Measurements from ENCODE around the gene NFYC. TPM values are rescaled to one million over a fixed set of nuclear protein-coding genes. Genes with fewer than 3 reads are reported as not detected.

NFYC gene
- total RNA-seq, 1 experiment from 2014 or later = 63.3 TPM

DNA sequence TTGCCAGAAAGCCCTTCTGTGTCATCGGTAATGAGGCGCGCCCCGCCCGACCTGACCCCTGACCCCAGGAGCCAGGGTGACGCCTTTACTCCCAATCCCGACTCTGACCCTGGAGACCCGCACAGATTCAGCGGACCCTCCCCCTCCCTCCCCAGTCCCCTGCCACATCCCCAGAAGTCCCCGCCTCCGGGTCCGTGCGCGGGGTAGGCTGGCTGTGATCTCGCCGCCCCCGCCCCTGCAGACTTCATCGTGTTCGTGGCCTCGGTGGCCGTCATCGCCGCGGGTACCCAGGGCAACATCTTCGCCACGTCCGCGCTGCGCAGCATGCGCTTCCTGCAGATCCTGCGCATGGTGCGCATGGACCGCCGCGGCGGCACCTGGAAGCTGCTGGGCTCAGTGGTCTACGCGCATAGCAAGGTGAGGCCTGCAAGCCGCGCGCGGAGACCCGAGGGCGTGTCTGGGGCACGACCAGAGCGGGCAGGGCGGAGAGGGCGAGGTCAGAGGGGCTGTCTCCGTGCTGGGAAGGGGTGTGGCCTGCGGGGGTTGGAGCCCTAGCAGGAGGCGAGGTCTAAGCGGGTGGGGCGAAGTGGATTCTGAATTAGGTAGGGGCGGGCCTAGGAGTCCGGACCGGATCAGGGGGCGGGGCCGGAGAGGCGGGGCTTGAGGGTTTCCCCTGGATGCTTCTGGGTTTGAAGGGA, 126.9 kb downstream of the NFYC start:
- no peak overlapping the region for H3K27ac ChIP-seq (ENCODE audit: low read depth, low read length)
- ChIA-PET POLR2A (no interaction called here), CTCF (no interaction called here), RAD21 (ENCODE audit: low non-redundant PET in 1 of 2, low total read pairs in 2 of 2, uncharacterized antibody in 2 of 2, unreplicated experiment in 2 of 2) (no interaction called here)
- H3K4me3 ChIP-seq (replicated peaks in 1 of 2; ENCODE audit: low read depth in 1 of 2, low read length in 2 of 2) = no peak overlapping the region
- ATAC-seq = peak; percentile 81
- no TSS peak for BruUV-seq (replicated peaks)
- H4K20me1 ChIP-seq (ENCODE audit: insufficient read depth) = no peaks in the 10 kb centered on the region
- intact Hi-C loops (cut with micrococcal nuclease) = no loop called here
- no peaks in the 10 kb centered on the region for H3K9me2 ChIP-seq (ENCODE audit: insufficient read depth)
- H3K79me2 ChIP-seq (ENCODE audit: insufficient read depth, low read length) = no peaks in the 10 kb centered on the region
- no peak overlapping the region for H2AFZ ChIP-seq (ENCODE audit: low read depth, low read length, poor library complexity, severe bottlenecking)
- no peaks in the 10 kb centered on the region for H3K27me3 ChIP-seq (ENCODE audit: insufficient read depth, low read length)
- 0 out of 4 replicates have a peak, but pooled peaks cover 0 to 4% of the 10 kb centered on the region in 2 experiments for H3K36me3 ChIP-seq (ENCODE audit: control insufficient read depth in 1 of 2, insufficient read depth in 2 of 2, low read length in 2 of 2)
- no peak overlapping the region for H3K4me2 ChIP-seq (ENCODE audit: low read length)
- no peak overlapping the region for H3K9ac ChIP-seq (ENCODE audit: low read length)
- H3K9me3 ChIP-seq (ENCODE audit: control insufficient read depth in 1 of 2, insufficient read depth in 1 of 2, low read depth in 1 of 2, low read length in 2 of 2) = no peaks in the 10 kb centered on the region
- no peaks in the 10 kb centered on the region for H3K4me1 ChIP-seq (ENCODE audit: control insufficient read depth in 1 of 2, insufficient read depth in 2 of 2, low read length in 2 of 2)
- TF ChIP-seq, protein P1, sequence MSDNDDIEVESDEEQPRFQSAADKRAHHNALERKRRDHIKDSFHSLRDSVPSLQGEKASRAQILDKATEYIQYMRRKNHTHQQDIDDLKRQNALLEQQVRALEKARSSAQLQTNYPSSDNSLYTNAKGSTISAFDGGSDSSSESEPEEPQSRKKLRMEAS (IDR thresholded peaks at IDR 0.05) = no peak
- TF ChIP-seq EGR1 (IDR thresholded peaks at IDR 0.05; ENCODE audit: low read depth) (no peak), CEBPB (IDR thresholded peaks at IDR 0.05; ENCODE audit: low read depth) (no peak), ZFX (IDR thresholded peaks at IDR 0.05) (no peak)
- TF ChIP-seq, protein P2, sequence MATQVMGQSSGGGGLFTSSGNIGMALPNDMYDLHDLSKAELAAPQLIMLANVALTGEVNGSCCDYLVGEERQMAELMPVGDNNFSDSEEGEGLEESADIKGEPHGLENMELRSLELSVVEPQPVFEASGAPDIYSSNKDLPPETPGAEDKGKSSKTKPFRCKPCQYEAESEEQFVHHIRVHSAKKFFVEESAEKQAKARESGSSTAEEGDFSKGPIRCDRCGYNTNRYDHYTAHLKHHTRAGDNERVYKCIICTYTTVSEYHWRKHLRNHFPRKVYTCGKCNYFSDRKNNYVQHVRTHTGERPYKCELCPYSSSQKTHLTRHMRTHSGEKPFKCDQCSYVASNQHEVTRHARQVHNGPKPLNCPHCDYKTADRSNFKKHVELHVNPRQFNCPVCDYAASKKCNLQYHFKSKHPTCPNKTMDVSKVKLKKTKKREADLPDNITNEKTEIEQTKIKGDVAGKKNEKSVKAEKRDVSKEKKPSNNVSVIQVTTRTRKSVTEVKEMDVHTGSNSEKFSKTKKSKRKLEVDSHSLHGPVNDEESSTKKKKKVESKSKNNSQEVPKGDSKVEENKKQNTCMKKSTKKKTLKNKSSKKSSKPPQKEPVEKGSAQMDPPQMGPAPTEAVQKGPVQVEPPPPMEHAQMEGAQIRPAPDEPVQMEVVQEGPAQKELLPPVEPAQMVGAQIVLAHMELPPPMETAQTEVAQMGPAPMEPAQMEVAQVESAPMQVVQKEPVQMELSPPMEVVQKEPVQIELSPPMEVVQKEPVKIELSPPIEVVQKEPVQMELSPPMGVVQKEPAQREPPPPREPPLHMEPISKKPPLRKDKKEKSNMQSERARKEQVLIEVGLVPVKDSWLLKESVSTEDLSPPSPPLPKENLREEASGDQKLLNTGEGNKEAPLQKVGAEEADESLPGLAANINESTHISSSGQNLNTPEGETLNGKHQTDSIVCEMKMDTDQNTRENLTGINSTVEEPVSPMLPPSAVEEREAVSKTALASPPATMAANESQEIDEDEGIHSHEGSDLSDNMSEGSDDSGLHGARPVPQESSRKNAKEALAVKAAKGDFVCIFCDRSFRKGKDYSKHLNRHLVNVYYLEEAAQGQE (IDR thresholded peaks at IDR 0.05; ENCODE audit: low read depth) = no peak
- no peak for DNase-seq (ENCODE audit: low read depth, low spot score)

- no peak for ATAC-seq
- no peak overlapping the region for H3K27ac ChIP-seq (ENCODE audit: low read depth, low read length)
- BruUV-seq (replicated peaks) = no TSS peak
- ChIA-PET POLR2A (no interaction called here), CTCF (no interaction called here), RAD21 (ENCODE audit: low non-redundant PET in 1 of 2, low total read pairs in 2 of 2, uncharacterized antibody in 2 of 2, unreplicated experiment in 2 of 2) (no interaction called here)
- H3K36me3 ChIP-seq (ENCODE audit: control insufficient read depth in 1 of 2, insufficient read depth in 2 of 2, low read length in 2 of 2) = 0 out of 4 replicates have a peak, but pooled peaks cover 0 to 4% of the 10 kb centered on the region in 2 experiments
- H3K4me1 ChIP-seq (ENCODE audit: control insufficient read depth in 1 of 2, insufficient read depth in 2 of 2, low read length in 2 of 2) = no peaks in the 10 kb centered on the region
- H4K20me1 ChIP-seq (ENCODE audit: insufficient read depth) = no peaks in the 10 kb centered on the region
- no peak overlapping the region for H3K4me3 ChIP-seq (replicated peaks in 1 of 2; ENCODE audit: low read depth in 1 of 2, low read length in 2 of 2)
- no peak overlapping the region for H2AFZ ChIP-seq (ENCODE audit: low read depth, low read length, poor library complexity, severe bottlenecking)
- no peaks in the 10 kb centered on the region for H3K79me2 ChIP-seq (ENCODE audit: insufficient read depth, low read length)
- no peak for DNase-seq (ENCODE audit: low read depth, low spot score)
- TF ChIP-seq POLR2A (IDR thresholded peaks at IDR 0.05; ENCODE audit: borderline replicate concordance, extremely low read depth, insufficient read depth, insufficient read length) = no peak
- H3K27me3 ChIP-seq (ENCODE audit: insufficient read depth, low read length) = no peaks in the 10 kb centered on the region
- no peak overlapping the region for H3K4me2 ChIP-seq (ENCODE audit: low read length)
- H3K9me3 ChIP-seq (ENCODE audit: control insufficient read depth in 1 of 2, insufficient read depth in 1 of 2, low read depth in 1 of 2, low read length in 2 of 2) = no peaks in the 10 kb centered on the region
- no peak overlapping the region for H3K9ac ChIP-seq (ENCODE audit: low read length)
- no peaks in the 10 kb centered on the region for H3K9me2 ChIP-seq (ENCODE audit: insufficient read depth)
- intact Hi-C loops (cut with micrococcal nuclease) = no loop called here
These were observed 127.6 kb downstream of the NFYC start for GRCh38 chr1:40819101-40819500.
